ENCODE results near the gene FBLN1. TPM values are rescaled to one million over a fixed set of nuclear protein-coding genes. Genes with fewer than 3 reads are reported as not detected.

Gene FBLN1
- total and polyA plus RNA-seq, 2 of the 13 experiments (the other 11 are each of a cell fraction or from before 2014, with no cell fraction given), result 37.3 to 103 TPM

- FAIRE-seq (no peak), ATAC-seq (no peak), DNase-seq (ENCODE audit: low spot score) (no peak)
- H3K79me2 ChIP-seq (ENCODE audit: insufficient read depth, low read length), result no peaks in the 10 kb centered on the region
- no peak overlapping the region for H3K4me3 ChIP-seq (replicated peaks in 1 of 3; ENCODE audit: insufficient read depth in 1 of 3, low read depth in 2 of 3, low read length in 3 of 3)
- no TSS peak for BruUV-seq (replicated peaks)
- H3K9ac ChIP-seq (ENCODE audit: insufficient read depth, low read depth, low read length), result no peak overlapping the region
- H3K27me3 ChIP-seq (ENCODE audit: control insufficient read depth in 1 of 2, insufficient read depth in 2 of 2, low read length in 2 of 2), result no peaks in the 10 kb centered on the region
- no peak overlapping the region for H3K4me2 ChIP-seq (ENCODE audit: low read depth, low read length)
- ChIA-PET CTCF (ENCODE audit: low intra/inter-chr PET ratio, low total read pairs) (no interaction called here), POLR2A (no interaction called here)
- H3K9me3 ChIP-seq (ENCODE audit: low read length), result peaks cover 15% of the 10 kb centered on the region
- H4K20me1 ChIP-seq (ENCODE audit: insufficient read depth, low read length), result no peaks in the 10 kb centered on the region
- in situ Hi-C loops (cut with HindIII; ENCODE audit: extremely low pct_ligation_motif_present, low pct_unique_long_range_greater_than_20kb) (loop anchor here (5.0 kb wide), 2 partner anchors 67 to 292 kb away; no protein-coding TSS in a partner anchor), intact Hi-C loops (cut with micrococcal nuclease; ENCODE audit: unreplicated experiment) (no loop called here)
- peaks cover 1 to 4% of the 10 kb centered on the region in 2 experiments; a peak in 2 of 5 replicates for H3K36me3 ChIP-seq (replicated peaks in 1 of 2; ENCODE audit: control insufficient read depth in 1 of 2, insufficient read depth in 2 of 2, low read length in 2 of 2)
- 98% methylated on average over 7 of the region's 7 CpGs for WGBS (ENCODE audit: low lambda C conversion rate)
- H3K27ac ChIP-seq (ENCODE audit: extremely low read length, insufficient read depth, low read length), result no peak overlapping the region
- no peak for TF ChIP-seq NFYB (CRISPR knock-in tag; IDR thresholded peaks at IDR 0.05)
- no peak for TF ChIP-seq PPARG (CRISPR knock-in tag; conservative IDR thresholded peaks at IDR 0.05)
- no peak for TF ChIP-seq TARDBP (CRISPR knock-in tag; IDR thresholded peaks at IDR 0.05)
- TF ChIP-seq LBX2 (CRISPR knock-in tag; IDR thresholded peaks at IDR 0.05; ENCODE audit: borderline replicate concordance), result no peak
- TF ChIP-seq SPEN (CRISPR knock-in tag; IDR thresholded peaks at IDR 0.05; ENCODE audit: low read depth), result no peak
- TF ChIP-seq, protein P1, sequence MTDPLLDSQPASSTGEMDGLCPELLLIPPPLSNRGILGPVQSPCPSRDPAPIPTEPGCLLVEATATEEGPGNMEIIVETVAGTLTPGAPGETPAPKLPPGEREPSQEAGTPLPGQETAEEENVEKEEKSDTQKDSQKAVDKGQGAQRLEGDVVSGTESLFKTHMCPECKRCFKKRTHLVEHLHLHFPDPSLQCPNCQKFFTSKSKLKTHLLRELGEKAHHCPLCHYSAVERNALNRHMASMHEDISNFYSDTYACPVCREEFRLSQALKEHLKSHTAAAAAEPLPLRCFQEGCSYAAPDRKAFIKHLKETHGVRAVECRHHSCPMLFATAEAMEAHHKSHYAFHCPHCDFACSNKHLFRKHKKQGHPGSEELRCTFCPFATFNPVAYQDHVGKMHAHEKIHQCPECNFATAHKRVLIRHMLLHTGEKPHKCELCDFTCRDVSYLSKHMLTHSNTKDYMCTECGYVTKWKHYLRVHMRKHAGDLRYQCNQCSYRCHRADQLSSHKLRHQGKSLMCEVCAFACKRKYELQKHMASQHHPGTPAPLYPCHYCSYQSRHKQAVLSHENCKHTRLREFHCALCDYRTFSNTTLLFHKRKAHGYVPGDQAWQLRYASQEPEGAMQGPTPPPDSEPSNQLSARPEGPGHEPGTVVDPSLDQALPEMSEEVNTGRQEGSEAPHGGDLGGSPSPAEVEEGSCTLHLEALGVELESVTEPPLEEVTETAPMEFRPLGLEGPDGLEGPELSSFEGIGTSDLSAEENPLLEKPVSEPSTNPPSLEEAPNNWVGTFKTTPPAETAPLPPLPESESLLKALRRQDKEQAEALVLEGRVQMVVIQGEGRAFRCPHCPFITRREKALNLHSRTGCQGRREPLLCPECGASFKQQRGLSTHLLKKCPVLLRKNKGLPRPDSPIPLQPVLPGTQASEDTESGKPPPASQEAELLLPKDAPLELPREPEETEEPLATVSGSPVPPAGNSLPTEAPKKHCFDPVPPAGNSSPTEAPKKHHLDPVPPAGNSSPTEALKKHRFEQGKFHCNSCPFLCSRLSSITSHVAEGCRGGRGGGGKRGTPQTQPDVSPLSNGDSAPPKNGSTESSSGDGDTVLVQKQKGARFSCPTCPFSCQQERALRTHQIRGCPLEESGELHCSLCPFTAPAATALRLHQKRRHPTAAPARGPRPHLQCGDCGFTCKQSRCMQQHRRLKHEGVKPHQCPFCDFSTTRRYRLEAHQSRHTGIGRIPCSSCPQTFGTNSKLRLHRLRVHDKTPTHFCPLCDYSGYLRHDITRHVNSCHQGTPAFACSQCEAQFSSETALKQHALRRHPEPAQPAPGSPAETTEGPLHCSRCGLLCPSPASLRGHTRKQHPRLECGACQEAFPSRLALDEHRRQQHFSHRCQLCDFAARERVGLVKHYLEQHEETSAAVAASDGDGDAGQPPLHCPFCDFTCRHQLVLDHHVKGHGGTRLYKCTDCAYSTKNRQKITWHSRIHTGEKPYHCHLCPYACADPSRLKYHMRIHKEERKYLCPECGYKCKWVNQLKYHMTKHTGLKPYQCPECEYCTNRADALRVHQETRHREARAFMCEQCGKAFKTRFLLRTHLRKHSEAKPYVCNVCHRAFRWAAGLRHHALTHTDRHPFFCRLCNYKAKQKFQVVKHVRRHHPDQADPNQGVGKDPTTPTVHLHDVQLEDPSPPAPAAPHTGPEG (CRISPR knock-in tag; IDR thresholded peaks at IDR 0.05), result no peak
- no peak for TF ChIP-seq ZNF33B (CRISPR knock-in tag; IDR thresholded peaks at IDR 0.05)
- TF ChIP-seq, protein P2, sequence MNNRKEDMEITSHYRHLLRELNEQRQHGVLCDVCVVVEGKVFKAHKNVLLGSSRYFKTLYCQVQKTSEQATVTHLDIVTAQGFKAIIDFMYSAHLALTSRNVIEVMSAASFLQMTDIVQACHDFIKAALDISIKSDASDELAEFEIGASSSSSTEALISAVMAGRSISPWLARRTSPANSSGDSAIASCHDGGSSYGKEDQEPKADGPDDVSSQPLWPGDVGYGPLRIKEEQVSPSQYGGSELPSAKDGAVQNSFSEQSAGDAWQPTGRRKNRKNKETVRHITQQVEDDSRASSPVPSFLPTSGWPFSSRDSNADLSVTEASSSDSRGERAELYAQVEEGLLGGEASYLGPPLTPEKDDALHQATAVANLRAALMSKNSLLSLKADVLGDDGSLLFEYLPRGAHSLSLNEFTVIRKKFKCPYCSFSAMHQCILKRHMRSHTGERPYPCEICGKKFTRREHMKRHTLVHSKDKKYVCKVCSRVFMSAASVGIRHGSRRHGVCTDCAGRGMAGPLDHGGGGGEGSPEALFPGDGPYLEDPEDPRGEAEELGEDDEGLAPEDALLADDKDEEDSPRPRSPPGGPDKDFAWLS (CRISPR knock-in tag; IDR thresholded peaks at IDR 0.05; ENCODE audit: borderline replicate concordance), result no peak
- no peak for TF ChIP-seq ZNF121 (CRISPR knock-in tag; IDR thresholded peaks at IDR 0.05)
- TF ChIP-seq ZNF660 (CRISPR knock-in tag; IDR thresholded peaks at IDR 0.05; ENCODE audit: borderline replicate concordance, low read depth), result no peak
- TF ChIP-seq, protein P3, sequence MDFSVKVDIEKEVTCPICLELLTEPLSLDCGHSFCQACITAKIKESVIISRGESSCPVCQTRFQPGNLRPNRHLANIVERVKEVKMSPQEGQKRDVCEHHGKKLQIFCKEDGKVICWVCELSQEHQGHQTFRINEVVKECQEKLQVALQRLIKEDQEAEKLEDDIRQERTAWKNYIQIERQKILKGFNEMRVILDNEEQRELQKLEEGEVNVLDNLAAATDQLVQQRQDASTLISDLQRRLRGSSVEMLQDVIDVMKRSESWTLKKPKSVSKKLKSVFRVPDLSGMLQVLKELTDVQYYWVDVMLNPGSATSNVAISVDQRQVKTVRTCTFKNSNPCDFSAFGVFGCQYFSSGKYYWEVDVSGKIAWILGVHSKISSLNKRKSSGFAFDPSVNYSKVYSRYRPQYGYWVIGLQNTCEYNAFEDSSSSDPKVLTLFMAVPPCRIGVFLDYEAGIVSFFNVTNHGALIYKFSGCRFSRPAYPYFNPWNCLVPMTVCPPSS (IDR thresholded peaks at IDR 0.05), result no peak
- TF ChIP-seq TEAD3 (CRISPR knock-in tag; optimal IDR thresholded peaks at IDR 0.05; ENCODE audit: borderline replicate concordance), result no peak
- no peak for TF ChIP-seq ZMYM3 (CRISPR knock-in tag; IDR thresholded peaks at IDR 0.05)
- no peak for TF ChIP-seq ZNF605 (CRISPR knock-in tag; IDR thresholded peaks at IDR 0.05)
- no peak for TF ChIP-seq GPN1 (CRISPR knock-in tag; IDR thresholded peaks at IDR 0.05; ENCODE audit: borderline replicate concordance)
- H2AFZ ChIP-seq (ENCODE audit: low read length), result no peak overlapping the region
- H3K4me1 ChIP-seq (ENCODE audit: insufficient read depth, low read length), result no peaks in the 10 kb centered on the region
These were observed 72.5 kb downstream of the FBLN1 start for GRCh38 chr22:45575173-45575572.

All from HepG2 (cell line).